Stimulated activated CD8-positive, alpha-beta memory T cell treated with anti-CD3 and anti-CD28 coated beads, Interleukin-15, amount 100 ng/mL, for 4 hours (primary cell): Measurements from ENCODE around the gene ZC3H14.

ENCODE experiments used
- DNase-seq, 2 donors: peaks; one replicate each; pipeline ENCODE4 v3.0.0-alpha.2; 2020; ENCODE audit warnings: low read depth in 2 of 2

Gene ZC3H14

GRCh38 chr14:88551094-88551870 lies 11.6 kb upstream of the ZC3H14 start:
- DNase-seq, result no peak

GRCh38 chr14:88551980-88552431 lies 10.8 kb upstream of the ZC3H14 start:
- no peak for DNase-seq

GRCh38 chr14:88552876-88553275 lies 10.0 kb upstream of the ZC3H14 start:
- DNase-seq, result no peak

GRCh38 chr14:88553886-88554456 lies 8.9 kb upstream of the ZC3H14 start:
- DNase-seq, result no peak

- no peak for DNase-seq
Measured at GRCh38 chr14:88554457-88555286, 8.2 kb upstream of the ZC3H14 start, which contains the start of gene PTPN21. Gene PTPN21, minus strand, starts transcription at chr14:88555007. Its CDS starts 4,590 bp downstream, at chr14:88550417.

GRCh38 chr14:88556581-88556980 lies 6.3 kb upstream of the ZC3H14 start:
- DNase-seq, result no peak

GRCh38 chr14:88559852-88560251 lies 3.0 kb upstream of the ZC3H14 start:
- no peak for DNase-seq

- DNase-seq, result no peak
Measured at GRCh38 chr14:88562532-88562830, 356 bp upstream of the ZC3H14 start.

GRCh38 chr14:88563845-88564244 lies 1.0 kb downstream of the ZC3H14 start:
- DNase-seq, result no peak

GRCh38 chr14:88565427-88565826 lies 2.6 kb downstream of the ZC3H14 start:
- no peak for DNase-seq

- DNase-seq, result no peak
Measured at GRCh38 chr14:88568196-88568595, 5.4 kb downstream of the ZC3H14 start.

- no peak for DNase-seq
Measured at GRCh38 chr14:88572117-88572516, 9.3 kb downstream of the ZC3H14 start.

GRCh38 chr14:88576222-88576621 lies 13.4 kb downstream of the ZC3H14 start:
- no peak for DNase-seq

GRCh38 chr14:88584451-88584850 lies 21.6 kb downstream of the ZC3H14 start:
- DNase-seq, result no peak

- DNase-seq, result no peak
Measured at GRCh38 chr14:88588081-88588480, 25.2 kb downstream of the ZC3H14 start.

GRCh38 chr14:88590173-88590572 lies 27.3 kb downstream of the ZC3H14 start:
- DNase-seq, result no peak

GRCh38 chr14:88592031-88592430 lies 29.2 kb downstream of the ZC3H14 start:
- DNase-seq, result no peak

GRCh38 chr14:88597038-88597437 lies 34.2 kb downstream of the ZC3H14 start:
- no peak for DNase-seq

GRCh38 chr14:88597601-88598000 lies 34.8 kb downstream of the ZC3H14 start:
- no peak for DNase-seq

- DNase-seq, result no peak
Measured at GRCh38 chr14:88598097-88598675, 35.3 kb downstream of the ZC3H14 start.

GRCh38 chr14:88599326-88599725 lies 36.5 kb downstream of the ZC3H14 start:
- no peak for DNase-seq

- no peak for DNase-seq
Measured at GRCh38 chr14:88599761-88600439, 37.1 kb downstream of the ZC3H14 start.
